Measurements from ENCODE around the gene DENND1A.

DENND1A gene

GRCh38 chr9:123460091-123460490 is 469.8 kb downstream of the DENND1A start:
- Histone ChIP-seq H3K27ac (ENCODE audit: low read length) (no peak overlapping the region), H3K9me3 (ENCODE audit: control insufficient read depth in 2 of 2, low read length in 2 of 2) (no peaks in the 10 kb centered on the region), H3K27me3 (ENCODE audit: control insufficient read depth in 1 of 2, insufficient read depth in 2 of 2, low read length in 2 of 2) (no peaks in the 10 kb centered on the region), H3K4me3 (ENCODE audit: low read length in 2 of 2) (no peak overlapping the region), H3K9ac (ENCODE audit: low read length in 2 of 2) (no peak overlapping the region), H3K36me3 (ENCODE audit: control insufficient read depth in 2 of 2, insufficient read depth in 2 of 2, low read length in 2 of 2) (peaks cover 0 to 9% of the 10 kb centered on the region in 2 donors), H3K4me1 (ENCODE audit: control insufficient read depth, insufficient read depth, low read length) (no peaks in the 10 kb centered on the region)

DNA sequence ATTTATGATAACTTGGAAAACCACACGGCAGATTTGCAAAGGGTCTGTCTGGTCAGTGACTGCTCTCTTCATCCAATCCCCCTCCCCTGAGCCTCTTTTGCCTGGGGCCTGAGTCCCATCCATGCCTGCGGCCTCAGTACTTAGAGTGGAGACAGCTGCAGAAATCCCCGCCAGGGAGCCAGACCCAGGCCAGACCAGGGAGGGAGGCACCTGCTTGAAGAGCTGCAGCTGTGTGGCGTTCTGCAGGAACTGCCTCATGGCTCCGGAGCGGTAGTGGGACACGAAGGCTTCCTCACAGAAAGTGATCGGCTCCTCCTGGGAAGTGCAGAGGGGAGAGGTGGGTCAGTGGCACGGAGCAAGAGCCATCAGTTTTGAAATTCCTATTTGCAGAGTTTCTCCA is 472.3 kb downstream of the DENND1A start:
- Histone ChIP-seq H3K27me3 (ENCODE audit: control insufficient read depth in 1 of 2, insufficient read depth in 2 of 2, low read length in 2 of 2) (no peaks in the 10 kb centered on the region), H3K9me3 (ENCODE audit: control insufficient read depth in 2 of 2, low read length in 2 of 2) (no peaks in the 10 kb centered on the region), H3K9ac (ENCODE audit: low read length in 2 of 2) (no peak overlapping the region), H3K4me1 (ENCODE audit: control insufficient read depth, insufficient read depth, low read length) (no peaks in the 10 kb centered on the region), H3K4me3 (ENCODE audit: low read length in 2 of 2) (no peak overlapping the region), H3K27ac (ENCODE audit: low read length) (no peak overlapping the region), H3K36me3 (ENCODE audit: control insufficient read depth in 2 of 2, insufficient read depth in 2 of 2, low read length in 2 of 2) (peaks cover 0 to 16% of the 10 kb centered on the region in 2 donors)

- no peaks in the 10 kb centered on the region for H3K9me3 ChIP-seq (ENCODE audit: control insufficient read depth in 2 of 2, low read length in 2 of 2)
These were observed 473.9 kb downstream of the DENND1A start for GRCh38 chr9:123456011-123456410.

GRCh38 chr9:123455187-123455586 is 474.7 kb downstream of the DENND1A start:
- Histone ChIP-seq H3K36me3 (ENCODE audit: control insufficient read depth in 2 of 2, insufficient read depth in 2 of 2, low read length in 2 of 2) (peaks cover 4 to 19% of the 10 kb centered on the region in 2 donors), H3K4me3 (ENCODE audit: low read length in 2 of 2) (no peak overlapping the region), H3K4me1 (ENCODE audit: control insufficient read depth, insufficient read depth, low read length) (no peaks in the 10 kb centered on the region), H3K27me3 (ENCODE audit: control insufficient read depth in 1 of 2, insufficient read depth in 2 of 2, low read length in 2 of 2) (no peaks in the 10 kb centered on the region), H3K9me3 (ENCODE audit: control insufficient read depth in 2 of 2, low read length in 2 of 2) (no peaks in the 10 kb centered on the region), H3K27ac (ENCODE audit: low read length) (no peak overlapping the region), H3K9ac (ENCODE audit: low read length in 2 of 2) (no peak overlapping the region)

More at GRCh38 chr9:123456011-123456410, 473.9 kb downstream of the DENND1A start:
- H3K4me3 ChIP-seq (ENCODE audit: low read length in 2 of 2): no peak overlapping the region
- no peaks in the 10 kb centered on the region for H3K4me1 ChIP-seq (ENCODE audit: control insufficient read depth, insufficient read depth, low read length)
- H3K36me3 ChIP-seq (ENCODE audit: control insufficient read depth in 2 of 2, insufficient read depth in 2 of 2, low read length in 2 of 2): peaks cover 4 to 19% of the 10 kb centered on the region in 2 donors
- H3K9ac ChIP-seq (ENCODE audit: low read length in 2 of 2): no peak overlapping the region
- H3K27ac ChIP-seq (ENCODE audit: low read length): no peak overlapping the region
- no peaks in the 10 kb centered on the region for H3K27me3 ChIP-seq (ENCODE audit: control insufficient read depth in 1 of 2, insufficient read depth in 2 of 2, low read length in 2 of 2)

DNA sequence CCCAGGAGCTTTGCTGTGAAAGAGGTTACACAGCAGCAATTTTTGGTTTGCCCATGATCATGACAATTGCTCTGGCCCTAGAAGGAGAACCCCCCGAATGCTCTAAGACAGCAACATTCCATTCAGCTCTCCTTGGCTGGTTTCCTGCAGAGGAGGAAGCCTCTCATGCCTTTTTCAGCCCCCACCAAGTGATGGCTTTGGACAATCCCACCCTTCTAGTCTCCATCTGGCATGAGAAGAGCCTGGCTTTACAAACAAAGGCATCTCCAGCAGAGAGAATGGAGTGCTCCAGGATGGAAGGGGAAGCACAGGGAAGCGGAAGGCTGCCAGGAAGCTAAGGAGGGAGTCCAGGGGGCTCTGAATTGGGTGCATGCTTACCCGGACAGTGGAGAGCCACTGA is 475.6 kb downstream of the DENND1A start:
- Histone ChIP-seq H3K4me1 (ENCODE audit: control insufficient read depth, insufficient read depth, low read length) (no peaks in the 10 kb centered on the region), H3K36me3 (ENCODE audit: control insufficient read depth in 2 of 2, insufficient read depth in 2 of 2, low read length in 2 of 2) (peaks cover 4 to 21% of the 10 kb centered on the region in 2 donors), H3K4me3 (ENCODE audit: low read length in 2 of 2) (no peak overlapping the region), H3K9me3 (ENCODE audit: control insufficient read depth in 2 of 2, low read length in 2 of 2) (no peaks in the 10 kb centered on the region), H3K27ac (ENCODE audit: low read length) (no peak overlapping the region), H3K27me3 (ENCODE audit: control insufficient read depth in 1 of 2, insufficient read depth in 2 of 2, low read length in 2 of 2) (no peaks in the 10 kb centered on the region), H3K9ac (ENCODE audit: low read length in 2 of 2) (no peak overlapping the region)

GRCh38 chr9:123453831-123454321 is 476.1 kb downstream of the DENND1A start:
- Histone ChIP-seq H3K36me3 (ENCODE audit: control insufficient read depth in 2 of 2, insufficient read depth in 2 of 2, low read length in 2 of 2) (peaks cover 4 to 21% of the 10 kb centered on the region in 2 donors), H3K9ac (ENCODE audit: low read length in 2 of 2) (no peak overlapping the region), H3K9me3 (ENCODE audit: control insufficient read depth in 2 of 2, low read length in 2 of 2) (no peaks in the 10 kb centered on the region), H3K27me3 (ENCODE audit: control insufficient read depth in 1 of 2, insufficient read depth in 2 of 2, low read length in 2 of 2) (no peaks in the 10 kb centered on the region), H3K4me3 (ENCODE audit: low read length in 2 of 2) (no peak overlapping the region), H3K27ac (ENCODE audit: low read length) (no peak overlapping the region), H3K4me1 (ENCODE audit: control insufficient read depth, insufficient read depth, low read length) (no peaks in the 10 kb centered on the region)

DNA sequence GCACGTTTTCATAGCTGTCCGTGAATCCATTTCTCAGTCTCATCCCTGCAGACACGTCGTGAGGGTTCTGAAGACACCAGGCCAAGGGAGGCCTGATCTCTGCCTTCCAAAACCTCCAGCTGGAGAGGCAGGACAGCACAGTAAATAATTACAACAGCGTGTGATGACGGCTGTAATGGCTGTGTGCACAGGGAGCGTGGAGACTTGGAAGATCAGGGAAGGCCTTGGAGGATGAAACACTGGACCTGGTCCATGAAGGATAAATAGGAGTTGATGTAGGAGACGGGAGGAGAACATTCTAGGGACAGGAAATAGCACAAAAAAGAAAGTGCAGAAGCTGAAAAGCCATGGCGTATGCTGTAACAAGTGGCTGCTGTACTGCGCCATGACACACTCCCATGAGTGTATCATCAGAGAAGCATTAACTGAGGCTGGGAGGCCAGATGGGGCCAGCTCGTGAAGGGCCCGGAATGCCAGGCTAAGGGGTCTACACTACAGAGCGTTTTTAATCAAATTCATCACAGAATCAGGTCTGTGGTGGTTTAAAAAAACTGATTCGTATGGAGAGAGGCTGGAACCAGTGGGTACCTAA is 476.8 kb downstream of the DENND1A start:
- Histone ChIP-seq H3K4me1 (ENCODE audit: control insufficient read depth, insufficient read depth, low read length) (no peaks in the 10 kb centered on the region), H3K9me3 (ENCODE audit: control insufficient read depth in 2 of 2, low read length in 2 of 2) (no peaks in the 10 kb centered on the region), H3K36me3 (ENCODE audit: control insufficient read depth in 2 of 2, insufficient read depth in 2 of 2, low read length in 2 of 2) (peaks cover 4 to 21% of the 10 kb centered on the region in 2 donors), H3K4me3 (ENCODE audit: low read length in 2 of 2) (no peak overlapping the region), H3K9ac (ENCODE audit: low read length in 2 of 2) (no peak overlapping the region), H3K27me3 (ENCODE audit: control insufficient read depth in 1 of 2, insufficient read depth in 2 of 2, low read length in 2 of 2) (no peaks in the 10 kb centered on the region), H3K27ac (ENCODE audit: low read length) (no peak overlapping the region)

GRCh38 chr9:123450996-123451395 is 478.9 kb downstream of the DENND1A start:
- Histone ChIP-seq H3K9me3 (ENCODE audit: control insufficient read depth in 2 of 2, low read length in 2 of 2) (no peaks in the 10 kb centered on the region), H3K27ac (ENCODE audit: low read length) (no peak overlapping the region), H3K27me3 (ENCODE audit: control insufficient read depth in 1 of 2, insufficient read depth in 2 of 2, low read length in 2 of 2) (no peaks in the 10 kb centered on the region), H3K4me1 (ENCODE audit: control insufficient read depth, insufficient read depth, low read length) (no peaks in the 10 kb centered on the region), H3K36me3 (ENCODE audit: control insufficient read depth in 2 of 2, insufficient read depth in 2 of 2, low read length in 2 of 2) (peaks cover 4 to 11% of the 10 kb centered on the region in 2 donors), H3K4me3 (ENCODE audit: low read length in 2 of 2) (no peak overlapping the region), H3K9ac (ENCODE audit: low read length in 2 of 2) (no peak overlapping the region)

GRCh38 chr9:123450098-123450770 is 479.7 kb downstream of the DENND1A start:
- H3K27ac ChIP-seq (ENCODE audit: low read length): no peak overlapping the region
- no peaks in the 10 kb centered on the region for H3K27me3 ChIP-seq (ENCODE audit: control insufficient read depth in 1 of 2, insufficient read depth in 2 of 2, low read length in 2 of 2)
- H3K36me3 ChIP-seq (ENCODE audit: control insufficient read depth in 2 of 2, insufficient read depth in 2 of 2, low read length in 2 of 2): peaks cover 4 to 11% of the 10 kb centered on the region in 2 donors
- no peaks in the 10 kb centered on the region for H3K4me1 ChIP-seq (ENCODE audit: control insufficient read depth, insufficient read depth, low read length)
- H3K9me3 ChIP-seq (ENCODE audit: control insufficient read depth in 2 of 2, low read length in 2 of 2): no peaks in the 10 kb centered on the region
- no peak overlapping the region for H3K4me3 ChIP-seq (ENCODE audit: low read length in 2 of 2)
- H3K9ac ChIP-seq (ENCODE audit: low read length in 2 of 2): no peak overlapping the region

- no peak overlapping the region for H3K27ac ChIP-seq (ENCODE audit: low read length)
- H3K9ac ChIP-seq (ENCODE audit: low read length in 2 of 2): no peak overlapping the region
- no peaks in the 10 kb centered on the region for H3K4me1 ChIP-seq (ENCODE audit: control insufficient read depth, insufficient read depth, low read length)
- H3K9me3 ChIP-seq (ENCODE audit: control insufficient read depth in 2 of 2, low read length in 2 of 2): no peaks in the 10 kb centered on the region
- no peaks in the 10 kb centered on the region for H3K27me3 ChIP-seq (ENCODE audit: control insufficient read depth in 1 of 2, insufficient read depth in 2 of 2, low read length in 2 of 2)
- peaks cover 4 to 9% of the 10 kb centered on the region in 2 donors for H3K36me3 ChIP-seq (ENCODE audit: control insufficient read depth in 2 of 2, insufficient read depth in 2 of 2, low read length in 2 of 2)
- no peak overlapping the region for H3K4me3 ChIP-seq (ENCODE audit: low read length in 2 of 2)
These were observed 481.8 kb downstream of the DENND1A start for GRCh38 chr9:123447934-123448646.
